Activated CD4-positive, alpha-beta T cell treated with anti-CD3 and anti-CD28 coated beads, Interleukin-2, Interleukin-6, amounts not matched to agents 100 ng/mL and 50 ng/mL, durations not matched to agents 16 hours and 8 hours (primary cell): ENCODE data around the gene FZD4.
"Not testable (repeated sequence)": the region's sequence is repeated elsewhere in the genome, so short reads cannot be mapped to it uniquely, and the experiment has no call there.

ENCODE experiments used
- DNase-seq: peaks from one replicate; pipeline ENCODE4 v3.0.0-alpha.2; 2020

FZD4 gene

DNA sequence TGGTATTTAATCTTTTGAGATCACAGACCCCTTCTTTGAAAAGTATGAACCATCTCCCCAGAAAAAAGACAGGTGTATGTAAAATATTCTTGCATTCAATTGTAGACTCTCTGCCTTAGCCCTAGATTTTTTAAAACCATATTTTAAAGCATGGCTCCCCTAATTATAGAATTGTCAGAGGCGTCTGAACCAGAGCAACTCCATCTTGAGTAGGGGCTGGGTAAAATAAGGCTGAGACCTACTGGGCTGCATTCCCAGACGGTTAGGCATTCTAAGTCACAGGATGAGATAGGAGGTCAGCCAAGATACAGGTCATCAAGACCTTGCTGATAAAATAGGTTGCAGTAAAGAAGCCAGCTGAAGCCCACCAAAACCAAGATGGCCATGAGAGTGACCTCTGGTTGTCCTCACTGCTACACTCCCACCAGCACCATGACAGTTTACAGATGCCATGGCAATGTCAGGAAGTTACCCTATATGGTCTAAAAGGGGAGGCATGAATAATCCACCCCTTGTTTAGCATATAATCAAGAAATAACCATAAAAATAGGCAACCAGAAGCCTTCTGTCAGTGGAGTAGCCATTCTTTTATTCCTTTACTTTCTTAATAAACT lies 17.9 kb downstream of the FZD4 start:
- DNase-seq: not testable (repeated sequence)

DNA sequence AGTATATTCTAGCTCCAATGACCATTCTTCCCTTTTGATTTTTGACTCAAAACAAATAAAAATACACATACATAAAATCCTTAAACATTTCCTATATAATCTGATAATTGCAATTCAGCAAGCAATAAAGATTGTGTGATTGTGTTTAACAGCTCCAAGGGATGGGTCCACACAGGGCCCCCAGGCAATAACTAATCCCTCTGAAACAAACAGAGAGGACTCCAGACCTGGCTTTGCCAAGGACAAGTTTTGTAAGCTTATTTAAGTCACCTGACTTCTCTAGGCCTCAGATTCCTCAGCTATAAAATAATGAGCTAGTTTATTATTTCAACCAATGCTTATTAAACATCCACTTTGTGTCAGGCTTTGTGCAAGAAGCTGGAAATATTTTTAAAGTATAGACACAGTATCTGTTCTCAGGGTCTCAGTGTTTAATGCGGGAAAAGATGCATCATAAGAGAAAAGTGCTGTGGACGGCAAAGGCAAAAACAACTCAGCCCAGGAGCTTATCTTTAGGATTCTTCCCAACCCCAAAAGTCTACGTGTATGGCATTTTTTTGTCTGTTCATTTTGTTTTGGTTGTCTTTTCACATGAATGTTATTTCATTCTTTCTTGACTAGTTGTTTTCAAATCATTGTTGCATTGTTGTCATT lies 20.1 kb downstream of the FZD4 start:
- DNase-seq: no peak

GRCh38 chr11:86934582-86934900 lies 20.7 kb downstream of the FZD4 start:
- no peak for DNase-seq

DNA sequence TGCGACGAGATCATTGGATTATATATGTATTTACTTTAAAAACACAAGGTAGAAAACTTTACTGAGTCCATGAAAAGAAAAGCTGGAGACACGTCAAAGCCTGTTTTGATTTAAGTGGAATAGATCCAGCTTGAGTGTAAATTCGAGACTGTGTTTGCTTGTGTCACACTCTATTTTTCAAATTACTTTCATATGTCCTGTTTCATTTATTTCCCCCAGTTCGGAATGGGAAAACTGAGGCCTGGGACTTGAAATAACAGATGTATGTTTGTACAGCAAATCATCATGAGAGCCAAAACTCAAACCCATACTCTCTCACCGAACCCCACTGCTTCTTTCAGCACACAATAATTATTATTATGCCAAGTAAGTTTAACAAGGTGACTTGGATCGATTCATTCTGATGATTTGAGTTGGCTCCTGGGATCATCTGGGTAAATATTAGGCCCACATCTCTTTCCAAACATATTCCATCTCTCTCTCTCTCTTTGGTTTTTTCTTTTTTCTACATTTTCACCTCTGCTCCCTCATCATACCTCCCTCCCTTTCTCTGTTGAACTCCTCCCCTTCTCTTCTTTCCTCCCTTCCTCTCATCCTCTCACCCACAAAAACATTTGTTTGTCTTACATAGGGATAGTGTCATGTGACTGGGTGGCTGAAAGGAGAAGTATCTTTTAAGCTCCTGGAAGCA lies 21.2 kb downstream of the FZD4 start:
- DNase-seq: no peak

- no peak for DNase-seq
These were observed 22.0 kb downstream of the FZD4 start for GRCh38 chr11:86932924-86933875.

DNA sequence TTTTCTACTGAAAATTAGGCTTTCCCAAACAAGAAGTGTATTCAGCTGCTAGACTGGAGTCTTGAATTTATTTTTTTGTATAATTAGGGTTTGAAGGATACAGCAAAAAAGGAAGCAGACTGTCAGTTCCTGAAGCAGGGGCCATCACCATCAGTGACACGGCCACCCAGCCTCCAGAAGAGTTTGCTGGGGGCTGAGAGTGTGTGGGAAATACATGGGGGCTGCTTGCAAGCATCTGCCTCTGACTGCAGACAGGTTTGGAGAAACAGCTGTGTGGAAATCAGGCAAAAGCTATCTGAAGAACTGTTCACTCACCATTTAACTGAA lies 23.0 kb downstream of the FZD4 start:
- DNase-seq: no peak

DNA sequence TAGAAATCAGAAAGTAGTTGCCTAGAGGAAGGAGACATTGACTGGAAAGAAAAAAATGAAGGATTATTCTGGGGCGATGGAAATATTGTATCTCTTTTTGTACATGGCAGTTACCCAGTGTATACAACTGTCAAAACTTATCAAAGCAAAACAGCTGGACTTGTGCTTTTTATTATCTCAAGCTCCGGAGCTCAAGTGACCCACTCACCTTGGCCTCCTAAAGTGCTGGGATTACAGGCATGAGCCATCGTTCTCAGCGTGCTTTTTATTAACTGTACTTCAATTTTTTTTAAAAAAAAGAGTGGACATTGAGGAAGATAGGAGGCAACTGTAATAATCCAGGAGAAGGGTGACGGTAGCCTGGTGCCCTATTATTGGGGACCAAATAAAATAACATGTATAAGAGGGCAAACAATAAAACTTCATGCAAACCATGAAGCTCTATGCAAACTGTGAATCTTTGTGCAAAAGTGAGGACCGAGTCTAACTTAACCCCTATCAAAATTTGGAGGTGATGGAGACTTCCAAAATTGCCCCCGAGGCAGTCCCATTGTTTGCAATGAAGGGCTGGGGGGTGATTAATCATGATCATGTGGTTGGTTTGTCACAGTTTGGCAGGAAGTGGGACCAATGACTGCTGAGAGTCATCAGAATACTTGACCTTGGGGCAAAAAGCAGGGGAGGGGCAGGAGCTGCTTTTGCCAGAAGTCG lies 23.5 kb downstream of the FZD4 start:
- peak; percentile 17 for DNase-seq

- no peak for DNase-seq
These were observed 24.1 kb downstream of the FZD4 start for GRCh38 chr11:86930957-86931547.

DNA sequence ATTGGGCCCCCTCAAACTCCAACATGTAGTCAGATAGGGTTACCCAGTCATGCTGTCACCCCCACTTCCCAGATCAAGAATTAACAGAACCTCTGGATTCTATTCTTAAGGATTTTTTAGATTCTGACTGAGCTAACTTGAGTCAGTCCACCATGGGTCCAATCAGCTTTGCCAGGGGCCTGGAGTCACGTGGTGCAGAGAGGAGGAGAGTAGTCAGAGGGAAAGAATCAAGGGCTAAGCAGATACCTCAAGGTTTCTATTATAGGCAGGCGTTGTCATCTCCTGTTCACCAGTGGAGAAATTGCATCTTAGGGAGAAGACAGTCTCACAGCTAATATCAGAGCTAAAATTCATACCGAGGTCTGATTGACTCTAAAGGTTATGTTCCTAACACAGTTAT lies 28.2 kb downstream of the FZD4 start:
- no peak for DNase-seq

- no peak for DNase-seq
These were observed 31.0 kb downstream of the FZD4 start for GRCh38 chr11:86923999-86924766.

DNA sequence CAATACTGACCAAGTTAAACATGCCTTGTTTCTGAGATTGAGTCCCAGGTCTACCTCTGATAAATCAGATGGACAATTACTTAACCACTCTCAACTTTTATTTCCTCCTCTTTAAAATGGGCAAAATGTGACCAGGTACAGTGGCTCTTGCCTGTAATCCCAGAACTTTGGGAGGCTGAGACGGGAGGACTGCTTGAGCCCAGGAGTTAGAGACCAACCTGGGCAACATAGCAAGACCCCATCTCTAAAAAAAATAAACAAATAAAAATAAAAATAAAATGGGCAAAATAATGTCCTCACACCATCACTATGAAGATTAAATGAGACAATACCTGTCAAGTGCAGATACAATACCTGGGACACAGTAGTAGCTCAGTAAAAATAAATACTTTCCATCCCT lies 33.0 kb downstream of the FZD4 start:
- DNase-seq: no peak

GRCh38 chr11:86919557-86920210 lies 35.5 kb downstream of the FZD4 start:
- DNase-seq: peak; percentile 45

- DNase-seq: no peak
These were observed 36.2 kb downstream of the FZD4 start for GRCh38 chr11:86918973-86919372.

DNA sequence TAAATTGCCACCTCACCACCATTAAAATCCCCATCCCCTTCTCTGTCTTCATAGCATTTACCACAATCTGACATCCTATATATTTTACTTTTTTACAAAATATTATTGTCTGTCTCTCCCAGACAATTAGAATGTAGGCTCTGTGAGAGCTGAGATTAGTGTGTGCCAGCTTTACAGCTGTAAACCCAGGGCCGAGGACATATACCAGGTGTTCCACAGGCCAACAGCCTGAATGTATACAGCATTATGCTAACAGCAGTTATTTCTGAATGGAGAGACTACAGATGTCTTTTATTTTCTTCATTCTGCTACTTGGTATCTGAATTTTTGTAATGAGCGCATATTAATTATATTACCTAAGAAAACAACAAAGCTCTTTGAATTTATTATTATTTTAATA lies 36.7 kb downstream of the FZD4 start:
- DNase-seq: no peak

DNA sequence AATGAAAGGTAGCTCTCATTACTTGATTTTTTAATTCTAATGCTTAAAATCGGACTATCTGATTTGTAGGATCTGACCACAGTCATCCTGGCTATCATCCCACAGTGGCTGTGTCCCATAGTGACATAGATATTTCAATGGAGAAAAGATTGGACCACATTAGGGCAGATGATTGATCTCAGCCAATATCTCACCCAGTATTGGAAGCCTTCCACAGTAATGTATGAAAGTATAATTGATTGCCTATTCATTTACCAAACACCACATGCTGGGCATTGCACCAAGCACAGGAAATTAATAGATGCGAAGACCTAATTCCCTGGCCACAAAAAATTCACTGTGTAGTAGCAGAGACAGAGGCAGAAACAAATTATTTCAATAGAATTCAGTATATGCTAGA lies 37.6 kb downstream of the FZD4 start:
- no peak for DNase-seq

DNA sequence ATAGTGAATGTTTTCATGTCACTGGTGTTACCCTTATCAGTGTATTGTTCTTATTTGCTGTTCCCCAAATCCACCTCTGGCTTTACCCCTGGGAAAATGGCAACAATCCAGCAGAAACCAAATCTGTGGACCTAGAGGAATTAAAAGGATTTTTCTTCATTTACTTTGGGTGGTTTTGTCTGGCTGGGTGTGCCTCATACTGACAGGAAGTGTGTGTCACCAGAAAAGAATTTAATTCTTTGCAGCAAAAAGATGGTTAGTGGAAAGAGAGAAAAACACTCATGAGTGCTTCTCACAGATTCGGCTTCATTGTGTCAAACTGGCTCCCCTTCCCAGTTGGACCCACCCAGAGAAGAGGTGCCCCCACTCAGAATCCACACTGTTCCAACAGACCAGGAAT lies 38.9 kb downstream of the FZD4 start:
- DNase-seq: no peak

DNA sequence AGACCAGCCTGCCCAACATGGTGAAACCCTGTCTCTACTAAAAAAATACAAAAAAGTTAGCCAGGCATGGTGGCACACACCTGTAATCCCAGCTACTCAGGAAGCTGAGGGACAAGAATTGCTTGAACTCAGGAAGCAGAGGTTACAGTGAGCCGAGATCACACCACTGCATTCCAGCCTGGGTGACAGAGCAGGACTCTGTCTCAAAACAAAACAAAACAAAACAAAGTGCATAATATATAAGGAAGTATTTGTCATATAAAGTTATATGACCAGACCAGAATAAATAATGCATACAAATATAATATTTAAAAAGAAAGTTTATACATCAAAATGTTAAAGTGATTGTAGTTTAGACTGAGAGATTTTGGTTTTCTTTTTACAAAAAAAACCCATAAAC lies 39.3 kb downstream of the FZD4 start:
- DNase-seq: not testable (repeated sequence)

GRCh38 chr11:86914865-86915519 lies 40.2 kb downstream of the FZD4 start:
- no peak for DNase-seq

DNA sequence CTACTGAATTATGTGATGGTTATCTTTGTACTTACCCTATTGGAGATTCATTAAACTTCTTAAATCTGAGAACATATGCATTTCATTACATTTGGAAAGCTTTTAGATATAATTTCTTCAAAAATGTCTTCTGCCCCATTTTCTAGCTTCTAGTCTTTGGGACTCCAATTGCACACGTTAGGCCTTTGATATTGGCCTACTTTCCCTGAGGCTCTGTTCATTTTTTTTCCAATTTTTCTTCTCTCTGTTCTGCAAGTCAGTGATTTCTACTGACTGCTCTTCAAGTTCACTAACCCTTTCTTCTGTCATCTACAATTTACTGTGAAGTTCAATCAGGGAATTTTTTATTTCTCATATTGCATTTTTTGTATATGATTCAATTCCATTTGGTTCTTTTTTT lies 43.0 kb downstream of the FZD4 start:
- no peak for DNase-seq

GRCh38 chr11:86910592-86910991 lies 44.6 kb downstream of the FZD4 start:
- no peak for DNase-seq

DNA sequence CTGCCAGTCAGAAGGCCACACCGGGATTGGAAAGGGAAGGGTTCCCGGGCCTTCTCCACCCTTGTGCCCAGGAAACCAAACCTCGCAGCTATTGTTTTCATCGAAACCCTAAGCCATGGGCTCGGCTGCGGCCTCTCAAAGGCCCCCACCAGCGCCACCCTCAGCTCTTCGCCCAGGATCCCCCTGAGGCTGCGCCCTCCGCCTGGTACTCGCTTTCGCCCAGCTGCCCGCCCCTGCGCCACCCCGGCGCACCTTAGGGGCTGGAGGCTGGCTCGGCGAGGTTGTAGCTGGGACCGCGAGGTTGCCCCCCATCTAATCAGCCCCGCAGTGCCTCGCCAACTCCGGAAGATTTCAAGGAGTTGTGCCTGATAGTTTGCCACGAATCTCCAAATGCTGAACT lies 49.0 kb downstream of the FZD4 start:
- no peak for DNase-seq
